Glutamatergic neuron (in vitro differentiated cells): ENCODE results near the gene BMPER. TPM values are rescaled to one million over a fixed set of nuclear protein-coding genes. Genes with fewer than 3 reads are reported as not detected.

Source experiments
- DNase-seq: peaks from one replicate; pipeline ENCODE4 v3.0.0; 2022
- H3K27ac Mint-ChIP-seq: one replicate; pipeline ENCODE4 v1.8.0; 2020; ENCODE audit warnings: mild to moderate bottlenecking, mixed read lengths, inconsistent platforms; ENCODE audit not compliant: unreplicated experiment
- H3K27me3 Mint-ChIP-seq: one replicate; pipeline ENCODE4 v1.8.0; 2020; ENCODE audit warnings: mild to moderate bottlenecking, moderate library complexity, mixed read lengths, inconsistent platforms; ENCODE audit not compliant: unreplicated experiment
- H3K36me3 Mint-ChIP-seq: one replicate; pipeline ENCODE4 v1.8.0; 2020; ENCODE audit warnings: mild to moderate bottlenecking, mixed read lengths, inconsistent platforms; ENCODE audit not compliant: unreplicated experiment
- H3K4me1 Mint-ChIP-seq: one replicate; pipeline ENCODE4 v1.8.0; 2020; ENCODE audit warnings: mild to moderate bottlenecking, low read depth, mixed read lengths, inconsistent platforms; ENCODE audit not compliant: unreplicated experiment
- H3K4me3 Mint-ChIP-seq: one replicate; pipeline ENCODE4 v1.8.0; 2020; ENCODE audit warnings: mild to moderate bottlenecking, mixed read lengths, inconsistent platforms; ENCODE audit not compliant: unreplicated experiment
- H3K9me3 Mint-ChIP-seq: one replicate; pipeline ENCODE4 v1.8.0; 2020; ENCODE audit warnings: mild to moderate bottlenecking, moderate library complexity, mixed read lengths, inconsistent platforms; ENCODE audit not compliant: unreplicated experiment
- total RNA-seq: library from RNA; stranded (reverse); fragmentation: NEBNext Ultra II Directional; extraction: Animal tissue kit (Norgen Biotek cat#: 25700); gene quantifications from one replicate; pipeline ENCODE4 v1.2.1, GENCODE V29; 2021; ENCODE audit not compliant: unreplicated experiment
- TF ChIP-seq, protein P1 (sequence below): fragments of 200-600 bp; sonication (generic); IDR thresholded peaks from one replicate; pipeline ENCODE4 v1.5.0; 2021; ENCODE audit not compliant: partially characterized antibody, unreplicated experiment

Gene BMPER
- total RNA-seq, 1 donor from 2014 or later = 16.2 TPM

DNA sequence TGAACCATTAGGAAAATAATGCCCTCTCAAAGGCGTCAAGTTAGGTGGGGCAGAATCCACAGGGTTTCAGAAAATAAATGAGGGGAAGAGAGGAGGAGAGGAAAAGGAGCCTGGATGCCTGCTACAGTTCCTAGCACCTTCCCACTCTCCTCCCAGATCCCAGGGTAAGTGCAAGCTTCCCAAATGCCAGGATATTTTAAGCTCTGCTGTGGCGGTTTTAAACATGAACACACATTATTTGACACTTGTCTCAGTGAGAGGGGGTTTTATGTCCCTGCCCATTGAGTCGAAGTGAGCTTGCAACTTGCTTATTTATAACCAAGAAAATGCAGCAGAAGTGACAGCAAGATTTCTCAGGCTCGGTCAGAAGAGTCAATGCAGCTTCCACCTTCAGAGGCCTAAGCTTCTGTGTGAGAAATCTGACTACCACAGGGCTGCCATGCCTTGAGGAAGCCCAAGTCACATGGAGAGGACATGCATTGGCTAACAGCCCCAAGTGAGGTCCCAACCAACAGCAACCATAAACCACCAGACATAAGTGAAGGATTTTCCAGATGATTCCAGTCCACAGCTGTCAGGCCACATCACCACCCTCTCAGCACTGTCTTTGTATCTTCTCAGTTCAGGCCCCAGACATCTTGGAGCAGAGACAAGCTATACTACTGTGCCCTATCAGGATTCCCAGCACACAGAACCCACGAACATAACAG, 17.9 kb upstream of the BMPER start:
- no peaks in the 10 kb centered on the region for H3K36me3 Mint-ChIP-seq
- H3K9me3 Mint-ChIP-seq = no peaks in the 10 kb centered on the region
- TF ChIP-seq, protein P1, sequence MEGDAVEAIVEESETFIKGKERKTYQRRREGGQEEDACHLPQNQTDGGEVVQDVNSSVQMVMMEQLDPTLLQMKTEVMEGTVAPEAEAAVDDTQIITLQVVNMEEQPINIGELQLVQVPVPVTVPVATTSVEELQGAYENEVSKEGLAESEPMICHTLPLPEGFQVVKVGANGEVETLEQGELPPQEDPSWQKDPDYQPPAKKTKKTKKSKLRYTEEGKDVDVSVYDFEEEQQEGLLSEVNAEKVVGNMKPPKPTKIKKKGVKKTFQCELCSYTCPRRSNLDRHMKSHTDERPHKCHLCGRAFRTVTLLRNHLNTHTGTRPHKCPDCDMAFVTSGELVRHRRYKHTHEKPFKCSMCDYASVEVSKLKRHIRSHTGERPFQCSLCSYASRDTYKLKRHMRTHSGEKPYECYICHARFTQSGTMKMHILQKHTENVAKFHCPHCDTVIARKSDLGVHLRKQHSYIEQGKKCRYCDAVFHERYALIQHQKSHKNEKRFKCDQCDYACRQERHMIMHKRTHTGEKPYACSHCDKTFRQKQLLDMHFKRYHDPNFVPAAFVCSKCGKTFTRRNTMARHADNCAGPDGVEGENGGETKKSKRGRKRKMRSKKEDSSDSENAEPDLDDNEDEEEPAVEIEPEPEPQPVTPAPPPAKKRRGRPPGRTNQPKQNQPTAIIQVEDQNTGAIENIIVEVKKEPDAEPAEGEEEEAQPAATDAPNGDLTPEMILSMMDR = no peak
- H3K27me3 Mint-ChIP-seq = peaks cover 4% of the 10 kb centered on the region
- peaks cover 15% of the 10 kb centered on the region for H3K4me1 Mint-ChIP-seq
- H3K4me3 Mint-ChIP-seq = no peak overlapping the region
- DNase-seq = no peak
- peak overlapping the region; percentile 48 for H3K27ac Mint-ChIP-seq

DNA sequence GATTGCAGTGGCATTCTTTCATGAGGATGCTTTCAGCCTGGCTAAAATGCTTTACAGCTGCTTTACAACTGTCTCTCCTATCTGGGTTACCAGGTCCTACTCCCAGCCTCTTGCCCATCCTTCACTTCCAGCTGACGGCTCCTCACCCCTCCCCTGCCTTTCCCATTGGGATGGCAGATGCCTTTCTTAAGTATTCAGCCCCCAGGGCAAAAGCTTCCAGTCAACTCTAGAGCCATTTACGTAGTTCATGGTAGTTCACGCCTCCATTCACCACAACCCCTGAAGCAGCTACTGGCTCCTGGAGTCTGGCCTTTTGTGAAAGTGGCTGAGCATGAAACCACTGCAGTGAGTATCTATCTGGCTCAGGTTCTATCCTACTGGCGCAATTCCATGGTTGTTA, 17.2 kb upstream of the BMPER start:
- H3K4me1 Mint-ChIP-seq = peaks cover 15% of the 10 kb centered on the region
- TF ChIP-seq, protein P1 = no peak
- H3K4me3 Mint-ChIP-seq = no peak overlapping the region
- peaks cover 2% of the 10 kb centered on the region for H3K9me3 Mint-ChIP-seq
- no peaks in the 10 kb centered on the region for H3K36me3 Mint-ChIP-seq
- peaks cover 4% of the 10 kb centered on the region for H3K27me3 Mint-ChIP-seq
- DNase-seq = peak; percentile 29
- H3K27ac Mint-ChIP-seq = peak overlapping the region; percentile 75

DNA sequence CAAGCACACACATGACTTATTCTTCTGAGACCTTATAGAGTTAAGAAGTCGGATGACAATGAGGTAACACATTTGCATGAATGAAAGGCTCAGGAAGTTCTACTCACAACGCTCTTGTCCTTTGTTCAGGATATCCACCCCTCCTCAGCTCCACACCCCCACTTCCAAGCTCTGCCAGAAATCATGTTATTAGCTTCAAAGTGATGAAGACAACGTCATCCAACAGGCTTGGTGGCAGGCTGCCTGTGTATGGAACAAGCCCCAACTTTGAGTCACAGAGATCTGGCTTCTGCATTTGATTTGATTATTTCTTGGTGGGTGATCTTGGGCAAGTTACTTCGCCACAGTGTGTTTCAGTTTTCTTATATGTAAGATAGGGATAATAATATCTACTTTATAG, 12.4 kb upstream of the BMPER start:
- no peaks in the 10 kb centered on the region for H3K36me3 Mint-ChIP-seq
- H3K27me3 Mint-ChIP-seq = no peaks in the 10 kb centered on the region
- H3K27ac Mint-ChIP-seq = no peak overlapping the region
- peaks cover 2% of the 10 kb centered on the region for H3K9me3 Mint-ChIP-seq
- TF ChIP-seq, protein P1 = no peak
- no peak for DNase-seq
- H3K4me1 Mint-ChIP-seq = peaks cover 21% of the 10 kb centered on the region
- no peak overlapping the region for H3K4me3 Mint-ChIP-seq

DNA sequence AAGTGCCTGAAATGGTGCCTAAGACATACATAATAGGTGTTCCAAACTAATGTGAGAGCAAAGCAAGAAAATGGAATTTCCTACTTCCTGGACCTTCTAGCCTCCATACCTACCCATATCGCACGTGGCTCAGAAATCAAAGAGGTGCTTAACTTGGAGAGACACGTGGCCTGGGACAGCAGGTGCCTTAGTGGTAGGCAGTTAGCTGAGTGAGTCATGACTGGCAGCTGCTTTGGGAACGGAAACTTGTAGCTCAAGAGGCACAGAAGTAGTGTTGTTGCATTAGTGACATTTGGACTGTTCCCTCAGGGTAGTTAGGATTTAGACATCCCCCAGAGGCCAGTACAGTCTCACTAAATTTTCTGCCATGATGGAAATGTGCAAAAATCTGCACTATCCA, 12.0 kb upstream of the BMPER start:
- Mint-ChIP-seq H3K9me3 (peaks cover 2% of the 10 kb centered on the region), H3K27ac (peak overlapping the region; percentile 34), H3K4me3 (peak overlapping the region; percentile 16), H3K27me3 (no peaks in the 10 kb centered on the region), H3K36me3 (no peaks in the 10 kb centered on the region), H3K4me1 (peaks cover 17% of the 10 kb centered on the region)
- TF ChIP-seq, protein P1 = no peak
- DNase-seq = no peak

DNA sequence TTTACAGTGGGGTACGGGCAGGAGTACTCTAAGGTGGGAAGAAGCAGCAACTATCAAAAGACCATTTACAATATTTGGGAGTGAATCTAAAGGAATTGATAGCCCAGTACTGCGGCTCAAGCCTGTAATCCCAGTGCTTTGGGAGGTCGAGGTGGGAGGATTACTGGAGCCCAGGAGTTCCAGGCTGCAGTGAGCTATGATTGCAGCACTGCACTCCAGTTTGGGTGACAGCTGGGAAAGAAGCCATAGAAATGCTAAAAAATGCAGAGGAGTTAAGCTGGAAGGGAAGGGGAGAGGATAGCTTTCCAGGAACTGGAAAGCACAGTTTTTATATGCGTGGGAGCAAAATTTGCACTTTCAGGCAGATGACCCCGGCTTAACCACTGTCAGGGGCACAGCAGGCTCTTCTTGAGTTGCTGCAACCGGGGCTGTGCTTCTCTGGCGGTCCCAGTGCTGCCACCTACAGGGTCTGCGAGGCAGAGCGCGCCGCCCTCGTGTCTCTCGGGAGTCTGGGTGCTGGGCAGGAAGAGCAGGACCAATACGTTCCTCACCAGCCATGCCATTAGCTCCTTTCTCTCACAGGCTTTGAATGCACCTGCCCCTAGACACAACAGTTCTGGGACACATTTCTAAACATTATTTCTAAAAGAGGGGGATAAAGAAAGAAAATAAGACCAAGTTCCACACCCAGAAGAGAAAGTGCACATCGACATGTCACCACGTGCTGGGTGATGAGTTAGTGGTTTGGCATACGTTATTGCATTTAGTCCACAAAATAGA, 10.1 kb upstream of the BMPER start:
- no peak overlapping the region for H3K4me3 Mint-ChIP-seq
- TF ChIP-seq, protein P1 = peak; percentile 81
- H3K27ac Mint-ChIP-seq = no peak overlapping the region
- H3K4me1 Mint-ChIP-seq = peaks cover 13% of the 10 kb centered on the region
- H3K9me3 Mint-ChIP-seq = peaks cover 2% of the 10 kb centered on the region
- H3K36me3 Mint-ChIP-seq = no peaks in the 10 kb centered on the region
- H3K27me3 Mint-ChIP-seq = no peaks in the 10 kb centered on the region
- DNase-seq = peak; percentile 94
